ENCODE data around the gene COL6A6. TPM values are rescaled to one million over a fixed set of nuclear protein-coding genes. Genes with fewer than 3 reads are reported as not detected.

COL6A6 gene
- total RNA-seq, 1 experiment from 2014 or later = not detected

DNA sequence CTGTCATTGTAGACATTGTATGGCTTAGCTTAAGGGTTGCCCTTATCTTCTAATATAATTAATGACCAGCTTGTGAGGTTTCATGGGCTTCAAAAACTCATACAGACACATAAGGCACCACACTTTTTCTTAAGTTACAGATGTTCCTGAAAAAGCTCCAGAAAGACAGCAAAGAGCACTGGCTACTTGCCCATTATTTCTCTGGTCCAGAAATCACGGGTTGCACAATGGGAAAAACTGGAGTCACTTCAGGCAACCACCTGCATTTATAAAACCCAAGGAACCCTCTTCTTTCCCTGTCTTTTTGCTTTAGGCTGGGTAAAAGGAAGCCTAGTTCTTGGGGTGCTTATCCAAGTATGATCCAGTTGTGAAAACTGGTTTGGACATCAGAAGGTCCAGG, 2.3 kb upstream of the COL6A6 start:
- ChIA-PET RAD21 (ENCODE audit: low non-redundant PET in 1 of 2, low total read pairs in 2 of 2, uncharacterized antibody in 2 of 2, unreplicated experiment in 2 of 2) (no interaction called here), POLR2A (no interaction called here)
- no TSS peak for BruUV-seq (replicated peaks)

DNA sequence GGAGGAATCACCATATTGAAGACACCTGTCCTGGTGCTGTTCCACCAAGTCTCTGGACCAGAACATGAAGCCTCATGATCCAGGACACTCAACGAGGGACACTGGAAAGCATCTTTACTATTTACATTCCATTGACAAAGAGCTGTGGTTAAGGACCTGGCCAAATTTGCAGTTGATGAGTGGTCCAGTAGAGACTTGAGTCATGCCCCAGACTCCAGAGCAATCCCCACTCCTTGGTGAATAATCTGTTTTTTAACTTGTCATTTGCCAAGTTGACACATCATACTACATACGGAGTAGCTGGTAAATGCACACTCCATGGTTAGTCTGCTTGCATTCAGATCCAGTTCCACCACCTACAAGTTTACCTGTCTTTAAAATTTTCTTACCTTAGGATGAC, 1.2 kb upstream of the COL6A6 start:
- no peak for DNase-seq (ENCODE audit: low read depth, low spot score)
- no TSS peak for BruUV-seq (replicated peaks)
- no peak for TF ChIP-seq ZNF274 (IDR thresholded peaks at IDR 0.05; ENCODE audit: low read depth, low read length)
- no peak for TF ChIP-seq FOSL1 (IDR thresholded peaks at IDR 0.05; ENCODE audit: low read depth)
- no peak for TF ChIP-seq CEBPB (IDR thresholded peaks at IDR 0.05; ENCODE audit: low read depth)
- no peak for TF ChIP-seq EZH2 (IDR thresholded peaks at IDR 0.05)
- TF ChIP-seq REST (IDR thresholded peaks at IDR 0.05; ENCODE audit: low read depth) = no peak
- no peak for TF ChIP-seq RAD21 (IDR thresholded peaks at IDR 0.05; ENCODE audit: low read depth)
- no peak for TF ChIP-seq SRF (IDR thresholded peaks at IDR 0.05; ENCODE audit: low read depth)
- no peak for TF ChIP-seq JUND (IDR thresholded peaks at IDR 0.05)
- TF ChIP-seq CTCF (IDR thresholded peaks at IDR 0.05 in 2 of 3, conservative IDR thresholded peaks at IDR 0.05 in 1 of 3; ENCODE audit: borderline replicate concordance in 1 of 3, insufficient read depth in 1 of 3, low read depth in 2 of 3, low read length in 2 of 3) = no peak
- no peak for TF ChIP-seq POLR2AphosphoS5 (IDR thresholded peaks at IDR 0.05; ENCODE audit: low read depth, low read length)
- TF ChIP-seq SIN3A (IDR thresholded peaks at IDR 0.05; ENCODE audit: low read depth) = no peak
- TF ChIP-seq ELF1 (IDR thresholded peaks at IDR 0.05; ENCODE audit: borderline replicate concordance, low read depth) = no peak
- TF ChIP-seq ATF3 (IDR thresholded peaks at IDR 0.05) = no peak
- TF ChIP-seq MAX (IDR thresholded peaks at IDR 0.05) = no peak

More for the DNA sequence above, 2.3 kb upstream of the COL6A6 start:
- H3K9me3 ChIP-seq (ENCODE audit: control insufficient read depth in 1 of 2, insufficient read depth in 1 of 2, low read depth in 1 of 2, low read length in 2 of 2) = no peaks in the 10 kb centered on the region
- H3K27me3 ChIP-seq (ENCODE audit: insufficient read depth, low read length) = peaks cover 57% of the 10 kb centered on the region
- CTCF ChIA-PET = no interaction called here
- H3K9me2 ChIP-seq (ENCODE audit: insufficient read depth) = 0 out of 2 replicates have a peak, but pooled peaks cover 4% of the 10 kb centered on the region
- no peak overlapping the region for H2AFZ ChIP-seq (ENCODE audit: low read depth, low read length, poor library complexity, severe bottlenecking)
- H3K4me2 ChIP-seq (ENCODE audit: low read length) = no peak overlapping the region
- TF ChIP-seq CBX3 (IDR thresholded peaks at IDR 0.05; ENCODE audit: low read depth) (no peak), EGR1 (IDR thresholded peaks at IDR 0.05; ENCODE audit: low read depth) (no peak), ELF1 (IDR thresholded peaks at IDR 0.05; ENCODE audit: borderline replicate concordance, low read depth) (no peak), ZFX (IDR thresholded peaks at IDR 0.05) (no peak), ATF3 (IDR thresholded peaks at IDR 0.05) (no peak), RAD21 (IDR thresholded peaks at IDR 0.05; ENCODE audit: low read depth) (no peak)
- ATAC-seq (no peak), DNase-seq (ENCODE audit: low read depth, low spot score) (no peak)
- H3K27ac ChIP-seq (ENCODE audit: low read depth, low read length) = no peak overlapping the region
- H4K20me1 ChIP-seq (ENCODE audit: insufficient read depth) = no peaks in the 10 kb centered on the region
- no peaks in the 10 kb centered on the region for H3K36me3 ChIP-seq (ENCODE audit: control insufficient read depth in 1 of 2, insufficient read depth in 2 of 2, low read length in 2 of 2)
- H3K4me3 ChIP-seq (replicated peaks in 1 of 2; ENCODE audit: low read depth in 1 of 2, low read length in 2 of 2) = no peak overlapping the region
- no peaks in the 10 kb centered on the region for H3K4me1 ChIP-seq (ENCODE audit: control insufficient read depth in 1 of 2, insufficient read depth in 2 of 2, low read length in 2 of 2)
- no peaks in the 10 kb centered on the region for H3K79me2 ChIP-seq (ENCODE audit: insufficient read depth, low read length)
- H3K9ac ChIP-seq (ENCODE audit: low read length) = no peak overlapping the region
- intact Hi-C loops (cut with micrococcal nuclease) = no loop called here

More for the DNA sequence above, 1.2 kb upstream of the COL6A6 start:
- ChIA-PET POLR2A (no interaction called here), CTCF (no interaction called here), RAD21 (ENCODE audit: low non-redundant PET in 1 of 2, low total read pairs in 2 of 2, uncharacterized antibody in 2 of 2, unreplicated experiment in 2 of 2) (no interaction called here)
- Histone ChIP-seq H4K20me1 (ENCODE audit: insufficient read depth) (no peaks in the 10 kb centered on the region), H3K9ac (ENCODE audit: low read length) (no peak overlapping the region), H2AFZ (ENCODE audit: low read depth, low read length, poor library complexity, severe bottlenecking) (no peak overlapping the region), H3K79me2 (ENCODE audit: insufficient read depth, low read length) (no peaks in the 10 kb centered on the region), H3K27me3 (ENCODE audit: insufficient read depth, low read length) (peaks cover 58% of the 10 kb centered on the region), H3K4me2 (ENCODE audit: low read length) (no peak overlapping the region), H3K9me2 (ENCODE audit: insufficient read depth) (0 out of 2 replicates have a peak, but pooled peaks cover 4% of the 10 kb centered on the region), H3K27ac (ENCODE audit: low read depth, low read length) (no peak overlapping the region), H3K4me3 (replicated peaks in 1 of 2; ENCODE audit: low read depth in 1 of 2, low read length in 2 of 2) (no peak overlapping the region), H3K36me3 (ENCODE audit: control insufficient read depth in 1 of 2, insufficient read depth in 2 of 2, low read length in 2 of 2) (no peaks in the 10 kb centered on the region), H3K9me3 (ENCODE audit: control insufficient read depth in 1 of 2, insufficient read depth in 1 of 2, low read depth in 1 of 2, low read length in 2 of 2) (no peaks in the 10 kb centered on the region), H3K4me1 (ENCODE audit: control insufficient read depth in 1 of 2, insufficient read depth in 2 of 2, low read length in 2 of 2) (no peaks in the 10 kb centered on the region)
- ATAC-seq = no peak
- intact Hi-C loops (cut with micrococcal nuclease) = no loop called here
